Amniotic epithelial cell (primary cell): ENCODE data around the gene XAB2.

Experiments used
- DNase-seq: peaks from one replicate; pipeline ENCODE4 v3.0.0-alpha.2; 2010; ENCODE audit warnings: low read depth

The XAB2 gene

GRCh38 chr19:7575434-7576040 lies 53.8 kb downstream of the XAB2 start:
- peak; percentile 5 for DNase-seq

- DNase-seq: no peak
Measured at GRCh38 chr19:7570761-7571160, 58.6 kb downstream of the XAB2 start.
